Measurements from ENCODE around the gene ZNF775.

ZNF775 gene

DNA sequence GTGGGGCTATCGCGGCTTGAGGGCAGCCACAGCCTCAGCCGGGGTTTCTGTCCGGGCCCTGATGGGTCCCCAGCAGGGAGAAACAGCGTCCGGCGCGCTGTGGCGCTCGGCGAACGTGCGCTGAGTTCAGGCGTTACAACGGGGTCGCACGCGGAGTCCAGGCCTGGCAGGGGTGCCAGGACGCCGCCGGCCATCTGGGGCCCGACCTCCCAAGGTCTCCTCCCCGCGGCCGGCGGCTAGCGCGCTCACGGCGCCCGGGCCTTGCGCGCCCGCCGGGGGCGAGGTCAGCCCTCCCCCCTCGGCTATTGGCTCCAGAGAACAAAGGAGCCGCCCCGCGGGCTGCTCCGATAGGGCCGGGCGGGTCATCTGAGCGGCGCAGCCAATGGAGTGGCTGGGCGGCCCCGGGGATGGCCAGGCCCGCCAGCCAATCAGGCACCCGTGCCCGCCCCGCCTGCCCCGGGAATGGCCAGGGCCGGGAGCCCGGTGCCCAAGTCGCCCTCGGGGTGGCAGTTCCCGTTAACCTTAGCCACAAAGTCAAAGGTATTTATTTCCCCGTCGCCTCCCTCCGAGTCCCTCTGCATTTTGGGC lies at the start of gene ZNF775:
ZNF775 (plus strand) TSS at position 478 of the 588 bp plus-strand sequence. CDS start 9,141 bp downstream, outside the sequence.
- DNase-seq (ENCODE audit: low read depth in 3 of 3), result peak; percentile 80 to 90 (median 87)

- DNase-seq (ENCODE audit: low read depth in 3 of 3), result no peak
Observed at GRCh38 chr7:150329331-150330120, 49.6 kb upstream of the ZNF775 start.

GRCh38 chr7:150330211-150330885 lies 48.8 kb upstream of the ZNF775 start:
- no peak for DNase-seq (ENCODE audit: low read depth in 3 of 3)

DNA sequence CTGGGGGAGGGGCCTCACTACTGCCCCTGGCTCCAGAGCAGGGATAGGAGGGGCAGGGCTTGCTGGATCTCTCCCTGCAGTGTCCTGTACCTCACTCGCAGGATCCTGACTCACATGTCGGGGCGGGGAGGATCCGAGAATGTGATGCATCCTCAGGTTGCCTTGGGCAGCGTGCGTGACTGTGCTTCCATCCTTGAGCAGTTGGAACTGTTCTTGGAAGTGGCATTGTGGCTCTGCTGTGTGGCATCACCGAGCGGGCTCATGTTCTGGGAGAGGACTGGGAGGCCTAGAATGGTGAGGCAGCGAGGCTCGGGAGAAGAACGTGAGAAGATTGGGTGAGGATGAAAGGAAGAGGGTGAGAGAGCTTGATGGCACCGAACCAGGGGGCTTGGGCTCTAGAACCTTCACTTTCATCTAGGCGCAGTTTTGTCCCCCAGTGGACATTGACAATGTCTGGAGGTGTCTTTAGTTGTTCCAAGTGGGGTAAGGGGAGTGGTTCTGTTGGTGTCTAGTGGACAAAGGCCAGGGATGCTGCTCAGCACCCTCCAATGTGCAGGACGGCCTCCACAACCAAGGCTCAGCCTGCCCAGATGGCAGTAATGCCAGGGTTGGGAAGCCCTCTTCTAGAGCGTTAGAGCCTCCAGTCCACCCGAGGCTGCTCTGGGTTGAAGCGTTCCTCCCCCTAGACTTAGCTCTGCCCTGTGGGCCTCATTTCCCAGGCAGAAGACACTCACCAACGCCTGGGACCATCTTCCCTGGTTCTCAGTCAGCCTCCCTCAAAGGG lies 46.1 kb upstream of the ZNF775 start:
- no peak for DNase-seq (ENCODE audit: low read depth in 3 of 3)

DNA sequence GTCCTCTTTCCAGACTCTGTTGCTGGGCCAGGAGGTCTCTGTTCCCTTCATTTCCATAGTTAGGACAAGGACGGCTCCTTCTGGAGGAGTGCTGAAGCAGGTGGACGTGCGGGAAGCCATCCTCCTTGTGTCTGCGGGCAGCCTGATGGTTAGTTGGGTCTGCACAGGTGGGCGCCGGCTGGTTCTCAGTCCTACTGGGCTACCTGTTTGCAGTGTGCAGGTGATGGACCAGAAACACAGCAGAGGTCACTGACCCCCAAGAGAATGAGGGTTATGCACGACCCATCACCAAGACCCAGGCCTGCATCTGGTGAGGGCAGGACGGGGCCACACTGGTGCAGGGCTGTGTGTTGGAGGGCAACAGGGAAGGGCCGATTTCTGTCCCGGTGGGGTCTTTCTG lies 45.5 kb upstream of the ZNF775 start:
- DNase-seq (ENCODE audit: low read depth in 3 of 3), result no peak

DNA sequence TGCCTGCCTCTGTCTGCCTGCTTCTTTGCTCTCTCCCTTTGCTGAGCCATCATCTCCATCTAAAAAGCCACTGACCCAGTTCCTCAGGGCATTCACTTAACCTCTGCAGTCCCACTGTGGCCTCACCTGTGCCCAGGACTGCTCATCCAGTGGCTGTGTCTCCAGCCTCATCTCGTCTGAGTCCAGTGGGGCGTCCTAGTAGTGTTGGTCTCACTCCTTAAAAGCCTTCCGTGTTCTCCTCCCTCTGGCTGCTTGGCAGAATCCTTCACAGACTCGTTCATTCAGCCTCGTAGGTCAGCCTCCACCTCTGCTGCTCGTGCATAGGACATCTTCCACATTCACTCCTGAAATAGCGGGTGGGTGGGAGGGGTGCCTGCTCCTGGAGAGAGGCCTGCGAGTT lies 45.0 kb upstream of the ZNF775 start:
- DNase-seq (ENCODE audit: low read depth in 3 of 3), result no peak

DNA sequence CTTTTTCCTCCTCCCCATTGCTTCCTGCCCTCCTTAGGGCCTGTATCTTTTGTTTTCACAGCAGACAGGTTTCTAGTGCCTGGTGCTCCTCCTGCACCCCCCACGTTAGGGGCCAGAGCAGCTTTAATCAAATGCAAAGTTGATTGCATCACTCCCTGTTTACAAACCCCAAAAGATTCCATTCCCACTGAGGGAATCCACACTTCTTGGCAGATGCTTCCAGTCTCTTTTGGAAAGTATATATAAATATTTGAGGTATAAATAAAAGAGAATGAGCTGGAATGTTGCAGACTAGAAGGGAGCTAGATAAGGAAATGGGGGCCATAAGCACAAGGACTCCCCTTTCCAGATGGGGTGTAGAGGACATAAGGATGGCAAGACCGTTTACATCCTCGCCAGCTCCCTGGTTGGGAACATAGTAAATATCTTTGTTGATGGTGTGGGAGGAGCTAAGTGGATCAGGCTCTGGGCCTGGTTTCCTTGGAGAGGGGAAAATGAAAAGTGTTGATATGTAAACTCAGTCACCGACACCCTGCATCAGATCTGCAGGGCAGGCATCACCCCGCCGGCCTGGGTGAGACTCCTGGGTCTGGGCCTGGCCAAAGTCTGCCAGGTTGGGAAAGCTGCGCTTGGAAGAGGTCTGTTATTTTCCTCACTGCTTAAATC lies 43.9 kb upstream of the ZNF775 start:
- DNase-seq (ENCODE audit: low read depth in 3 of 3), result no peak

GRCh38 chr7:150335774-150336112 lies 43.4 kb upstream of the ZNF775 start:
- DNase-seq (ENCODE audit: low read depth in 3 of 3), result no peak

DNA sequence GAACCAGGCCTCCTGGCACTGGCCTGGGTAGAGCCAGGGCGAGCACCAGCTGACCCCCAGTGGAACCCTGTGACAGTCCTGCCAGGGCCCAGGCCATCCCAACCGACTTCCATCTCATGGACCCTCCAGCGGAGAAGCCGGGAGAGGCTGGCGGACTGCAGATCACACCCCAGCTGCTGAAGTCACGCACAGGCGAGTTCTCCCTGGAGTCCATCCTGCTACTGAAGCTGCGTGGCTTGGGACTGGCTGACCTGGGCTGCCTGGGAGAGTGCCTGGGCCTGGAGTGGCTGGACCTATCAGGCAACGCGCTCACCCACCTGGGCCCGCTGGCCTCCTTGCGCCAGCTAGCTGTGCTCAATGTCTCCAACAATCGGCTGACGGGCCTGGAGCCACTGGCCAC lies 42.4 kb upstream of the ZNF775 start:
- DNase-seq (ENCODE audit: low read depth in 3 of 3), result no peak

GRCh38 chr7:150337179-150337578 lies 42.0 kb upstream of the ZNF775 start:
- no peak for DNase-seq (ENCODE audit: low read depth in 3 of 3)

GRCh38 chr7:150337659-150338081 lies 41.5 kb upstream of the ZNF775 start:
- DNase-seq (ENCODE audit: low read depth in 3 of 3), result no peak

DNA sequence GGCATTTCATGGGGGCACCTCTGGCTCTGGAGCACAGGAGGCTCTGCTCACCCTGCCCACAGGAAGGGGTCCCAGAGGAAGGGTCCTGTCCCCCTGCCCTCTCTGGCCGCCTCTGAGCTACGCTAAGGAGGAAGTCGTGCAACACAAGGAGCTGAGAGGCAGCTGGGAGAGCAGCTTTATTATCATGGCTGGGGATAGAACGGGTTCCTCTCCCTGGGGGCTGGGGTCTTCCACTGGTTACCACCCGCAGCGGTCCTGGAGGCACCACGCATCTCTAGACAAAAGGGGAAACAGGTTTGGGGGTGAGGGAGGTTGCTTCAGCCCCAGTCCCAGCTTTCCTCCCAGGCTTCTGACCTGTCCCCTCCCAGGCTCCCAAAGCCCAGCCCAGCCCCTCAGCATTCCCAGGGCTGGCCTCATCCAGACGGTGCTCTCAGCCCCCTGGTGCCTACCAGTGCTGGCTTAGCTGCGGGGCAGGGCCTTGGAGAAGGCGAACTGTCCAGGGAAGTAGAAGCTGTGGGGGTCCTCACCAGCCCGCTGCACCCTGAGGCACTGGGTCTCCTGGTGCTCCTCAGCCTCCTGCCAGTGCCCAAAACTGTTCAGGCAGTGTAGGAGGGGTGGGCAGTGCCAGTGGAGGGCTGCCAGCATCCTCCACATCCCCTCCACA lies 40.8 kb upstream of the ZNF775 start:
- no peak for DNase-seq (ENCODE audit: low read depth in 3 of 3)

DNA sequence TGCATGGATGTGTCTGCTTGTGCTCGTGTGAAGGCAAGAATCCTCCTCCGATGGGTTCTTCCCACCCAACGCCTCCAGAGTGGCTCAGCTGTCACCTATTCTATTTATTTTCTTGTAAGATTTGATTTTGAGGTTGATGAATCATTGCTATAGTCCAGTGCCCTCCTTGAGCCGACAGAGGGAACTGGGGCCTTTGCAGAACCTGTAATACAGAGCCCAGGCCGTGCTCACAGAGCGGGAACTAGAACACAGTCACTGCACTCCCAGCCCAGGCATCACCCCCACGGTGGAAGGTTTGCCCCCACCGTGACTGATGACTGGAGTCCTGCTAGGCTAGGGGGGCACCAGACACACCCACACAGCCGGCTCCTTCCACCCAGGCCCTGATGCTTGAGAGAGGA lies 39.7 kb upstream of the ZNF775 start:
- no peak for DNase-seq (ENCODE audit: low read depth in 3 of 3)

DNA sequence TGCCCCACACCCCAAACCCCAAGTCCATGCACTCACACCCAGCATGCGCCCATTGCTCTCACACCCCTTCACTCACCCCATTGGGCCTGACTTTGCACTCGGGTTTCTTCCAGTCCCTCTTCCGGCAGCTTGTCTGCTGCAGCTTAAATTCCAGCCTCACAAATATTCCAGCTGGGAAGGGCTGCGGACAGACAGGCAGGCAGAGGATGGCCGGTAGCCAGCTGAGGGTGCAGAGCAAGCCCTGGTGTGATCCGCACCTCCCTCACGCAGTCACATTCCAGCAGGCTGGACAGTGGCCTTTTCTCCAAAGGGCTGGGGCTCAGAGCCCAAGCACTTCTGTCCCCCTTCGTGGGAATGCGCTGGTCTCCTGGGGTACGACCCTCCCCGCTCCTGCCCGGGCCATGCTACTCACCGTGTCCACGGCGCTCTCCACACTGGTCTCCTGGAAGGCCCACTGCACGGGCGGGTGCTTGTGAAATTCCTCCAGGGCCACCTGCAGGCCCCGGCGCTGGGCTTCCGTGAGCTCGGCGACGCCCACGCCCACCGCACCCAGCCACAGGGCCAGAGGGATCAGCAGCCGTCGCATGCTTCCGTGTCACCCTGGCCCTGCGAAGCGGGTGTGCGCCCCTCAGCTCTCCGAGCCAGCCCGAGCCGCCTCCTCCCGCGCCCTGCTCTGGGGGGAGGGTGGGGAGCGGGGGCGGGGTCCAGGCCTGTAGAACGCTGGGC lies 38.9 kb upstream of the ZNF775 start:
- no peak for DNase-seq (ENCODE audit: low read depth in 3 of 3)

DNA sequence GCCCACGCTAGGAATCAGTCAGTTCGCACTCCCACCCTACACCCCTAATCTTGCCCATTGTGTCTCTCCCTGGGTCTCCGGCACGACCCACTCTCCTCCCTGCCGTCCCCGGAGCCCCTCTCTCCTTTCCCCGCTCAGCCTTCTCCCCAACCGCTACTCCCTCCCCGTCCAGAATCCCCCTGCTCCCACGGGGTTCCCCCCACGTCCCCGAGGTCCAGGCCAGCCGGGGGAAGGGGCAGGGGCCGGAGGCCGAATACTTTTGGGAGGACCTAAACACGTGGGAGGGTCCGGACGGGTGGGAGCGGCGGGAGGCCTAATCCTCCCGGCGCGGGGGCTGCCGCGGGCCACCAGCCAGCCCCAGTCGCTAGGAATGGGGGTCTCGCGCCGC lies 38.3 kb upstream of the ZNF775 start:
- no peak for DNase-seq (ENCODE audit: low read depth in 3 of 3)

DNA sequence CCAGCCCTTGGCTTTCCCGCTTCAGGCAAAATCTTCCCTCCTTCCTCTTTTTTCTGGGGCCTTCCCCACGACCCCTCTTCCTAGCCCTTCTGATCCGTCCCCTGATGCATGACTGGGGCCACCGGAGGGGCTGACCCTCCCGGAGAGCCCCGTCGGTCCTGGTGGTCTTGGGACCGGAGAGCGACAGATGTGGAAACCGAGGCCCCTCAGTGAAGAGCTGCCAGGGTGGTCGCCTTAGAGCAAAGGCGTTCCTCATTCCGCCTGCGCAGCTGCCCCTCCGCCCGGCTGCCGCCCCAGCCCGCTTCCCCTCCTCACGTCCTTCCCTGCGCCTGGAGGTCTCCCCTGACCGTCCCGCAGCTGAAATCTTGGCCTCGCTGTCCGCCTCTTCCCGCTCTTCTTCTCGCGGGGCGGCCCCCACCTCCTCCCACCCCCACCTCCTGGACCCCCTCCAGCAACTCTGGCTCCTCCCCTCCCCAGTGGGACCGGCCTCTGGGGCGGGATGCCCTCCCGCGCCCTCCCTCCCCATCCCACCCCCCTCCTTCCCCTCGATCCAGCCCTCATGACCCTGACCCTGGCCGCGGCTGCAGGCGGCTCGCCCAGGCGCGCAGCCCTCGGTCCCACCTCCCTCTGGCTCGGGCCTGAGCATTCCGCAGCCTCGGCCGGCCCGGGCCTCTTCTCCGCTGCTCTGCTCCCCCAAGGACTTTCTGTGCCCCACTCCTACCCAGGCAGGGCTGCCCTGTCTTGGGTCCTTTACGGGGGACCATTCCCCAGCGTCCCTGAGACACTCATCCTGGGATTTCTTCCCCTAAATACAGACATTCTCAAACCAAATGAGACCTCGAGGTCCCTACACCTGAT lies 37.6 kb upstream of the ZNF775 start, which contains the start of gene RARRES2:
RARRES2 (minus strand) TSS at position 367 of the 858 bp plus-strand sequence. CDS start 1,020 bp downstream, outside the sequence.
- DNase-seq (ENCODE audit: low read depth in 3 of 3), result no peak

DNA sequence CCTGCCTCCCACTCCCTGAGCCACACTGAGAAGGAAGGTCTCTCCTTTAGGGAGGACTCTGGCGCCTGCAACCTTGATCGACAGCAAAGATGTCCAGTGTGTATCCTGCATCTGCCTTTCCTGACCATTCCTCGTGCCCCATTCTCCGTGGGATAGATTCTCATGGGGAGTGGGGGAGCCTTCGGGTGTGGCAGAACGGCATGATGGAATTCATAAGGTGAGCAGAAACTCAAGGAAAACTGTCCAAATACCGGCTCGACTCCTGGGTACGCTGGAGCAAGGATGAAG lies 37.1 kb upstream of the ZNF775 start:
- no peak for DNase-seq (ENCODE audit: low read depth in 3 of 3)

DNA sequence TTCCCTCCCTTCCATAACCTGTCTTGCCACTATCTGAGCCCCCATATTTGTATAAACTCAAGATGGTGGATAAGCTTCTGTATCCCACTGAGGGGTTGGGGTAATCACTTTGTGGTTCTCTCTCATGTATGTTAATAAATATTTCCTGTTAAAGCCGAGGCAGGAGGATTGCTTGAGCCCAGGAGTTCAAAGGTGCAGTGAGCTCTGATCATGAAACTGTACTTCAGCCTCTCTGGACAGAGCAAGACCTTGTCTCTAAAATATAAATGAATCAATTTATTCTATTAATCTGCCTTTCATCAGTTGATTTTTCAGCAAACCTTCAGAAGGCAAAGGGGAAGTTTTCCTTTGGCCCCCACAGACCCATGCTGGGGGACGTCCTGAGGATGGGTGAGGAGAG lies 35.9 kb upstream of the ZNF775 start:
- DNase-seq (ENCODE audit: low read depth in 3 of 3), result no peak

DNA sequence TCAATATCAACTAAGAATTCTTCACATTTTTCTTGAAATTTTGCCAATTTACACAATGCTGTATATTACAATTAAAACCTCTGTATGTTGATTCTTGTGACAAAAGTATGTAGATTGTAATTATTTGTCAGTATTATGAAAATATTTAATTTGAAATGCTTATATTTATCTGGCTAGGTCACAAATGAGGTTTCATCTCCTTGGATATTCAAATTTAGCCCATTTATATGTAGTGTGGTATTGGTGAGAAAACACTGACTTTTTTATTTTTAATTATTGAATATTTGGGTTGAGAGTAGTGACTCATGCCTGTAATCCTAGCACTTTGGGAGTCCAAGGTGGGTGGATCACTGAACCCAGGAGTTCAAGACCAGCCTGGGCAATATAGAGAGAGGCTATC lies 34.8 kb upstream of the ZNF775 start:
- DNase-seq (ENCODE audit: low read depth in 3 of 3), result no peak

- DNase-seq (ENCODE audit: low read depth in 3 of 3), result no peak
Observed at GRCh38 chr7:150345012-150345411, 34.1 kb upstream of the ZNF775 start.

All from stimulated activated CD4-positive, alpha-beta T cell treated with anti-CD3 and anti-CD28 coated beads, TNF-alpha, amount 100 ng/mL, for 24 hours (primary cell).